CD4-positive, alpha-beta T cell treated with Interleukin-2 at 100 ng/mL for 4 hours (primary cell): ENCODE data around the gene SLC2A5.
"Not testable (repeated sequence)": the region's sequence is repeated elsewhere in the genome, so short reads cannot be mapped to it uniquely, and the experiment has no call there.

Source experiments
- DNase-seq: peaks from one replicate; pipeline ENCODE4 v3.0.0-alpha.2; 2020; ENCODE audit warnings: low spot score

The SLC2A5 gene

GRCh38 chr1:9004700-9005394 is 64.6 kb downstream of the SLC2A5 start:
- DNase-seq, result peak; percentile 79

- no peak for DNase-seq
Measured at GRCh38 chr1:9004031-9004699, 65.3 kb downstream of the SLC2A5 start.

- DNase-seq, result not testable (repeated sequence)
Measured at GRCh38 chr1:9002215-9002560, 67.2 kb downstream of the SLC2A5 start.

- not testable (repeated sequence) for DNase-seq
Measured at GRCh38 chr1:9001534-9002214, 67.8 kb downstream of the SLC2A5 start.

GRCh38 chr1:8993962-8994675 is 75.3 kb downstream of the SLC2A5 start:
- not testable (repeated sequence) for DNase-seq

- no peak for DNase-seq
Measured at GRCh38 chr1:8992936-8993687, 76.3 kb downstream of the SLC2A5 start.

- no peak for DNase-seq
Measured at GRCh38 chr1:8989821-8990220, 79.6 kb downstream of the SLC2A5 start.

GRCh38 chr1:8989061-8989460 is 80.4 kb downstream of the SLC2A5 start:
- DNase-seq, result no peak

GRCh38 chr1:8988618-8988967 is 80.8 kb downstream of the SLC2A5 start:
- no peak for DNase-seq

- peak; percentile 75 for DNase-seq
Measured at GRCh38 chr1:8987881-8988617, 81.4 kb downstream of the SLC2A5 start.

- DNase-seq, result no peak
Measured at GRCh38 chr1:8986814-8987190, 82.6 kb downstream of the SLC2A5 start.

GRCh38 chr1:8985915-8986813 is 83.3 kb downstream of the SLC2A5 start:
- DNase-seq, result no peak
